HCT116 (cell line): ENCODE measurements around the gene ULBP2. TPM values are rescaled to one million over a fixed set of nuclear protein-coding genes. Genes with fewer than 3 reads are reported as not detected.

Experiments
- ATAC-seq: fragments of 200-7000 bp; cut with Tn5 transposase; 2 replicates; pipeline ENCODE4 v1.9.1; 2020; ENCODE audit warnings: mild to moderate bottlenecking, moderate library complexity
- BruUV-seq: library from RNA; stranded (reverse); fragments of 400-500 nt; replicated peaks from 2 replicates; lab custom pipeline; 2021; lab: Mats Ljungman, UMichigan
- CTCF ChIA-PET: fragments of 300-600 bp; sonication (Branson Sonifier 250); formaldehyde crosslinking; loops from one replicate; lab custom pipeline; 2021; ENCODE audit warnings: antibody characterized with exemption; lab: Charles Lee
- POLR2A ChIA-PET: fragments of 300-600, 350-600 bp; sonication (Branson Sonifier 250); formaldehyde crosslinking; loops from one replicate; lab custom pipeline; 2021; ENCODE audit warnings: antibody characterized with exemption; lab: Charles Lee
- RAD21 ChIA-PET, 2 experiments: fragments of 300-600 bp; sonication (Branson Sonifier 250); formaldehyde crosslinking; loops; one replicate each; lab custom pipeline; 2023; ENCODE audit warnings: low total read pairs in 2 of 2; ENCODE audit not compliant: uncharacterized antibody in 2 of 2, unreplicated experiment in 2 of 2, low non-redundant PET in 1 of 2; lab: Charles Lee
- DNase-seq: peaks from one replicate; pipeline ENCODE4 v3.0.0-alpha.2; 2010; ENCODE audit warnings: low read depth, low spot score
- H2AFZ ChIP-seq: fragments of 200-600 bp; shearing (Covaris generic), sonication (generic); 2 replicates; pipeline ENCODE4 v1.6.1; 2017; ENCODE audit warnings: low read depth, mixed run types, mixed read lengths, antibody characterized with exemption, low read length; ENCODE audit not compliant: poor library complexity, severe bottlenecking
- H3K27ac ChIP-seq: 2 replicates; pipeline ENCODE4 v1.5.1; 2012; ENCODE audit warnings: low read depth, low read length
- H3K27me3 ChIP-seq: fragments of 200-600 bp; sonication (generic); 2 replicates; pipeline ENCODE4 v1.6.1; 2016; ENCODE audit warnings: mixed run types, low read length, mixed read lengths; ENCODE audit not compliant: insufficient read depth
- H3K36me3 ChIP-seq, 2 experiments: fragments of 200-500 bp in 1 of 2; fragments of 200-600 bp in 1 of 2; sonication (Bioruptor generic) in 1 of 2; sonication (generic) in 1 of 2; 2 replicates each; pipeline versions ENCODE4 v1.5.1 to v1.6.1; 2014 to 2016; ENCODE audit warnings: low read length in 2 of 2, inconsistent platforms in 1 of 2, mixed read lengths in 1 of 2, mixed run types in 1 of 2; ENCODE audit not compliant: insufficient read depth in 2 of 2, control insufficient read depth in 1 of 2
- H3K4me1 ChIP-seq, 2 experiments: fragments of 200-600 bp in 1 of 2; sonication (generic) in 1 of 2; 2 replicates each; pipeline versions ENCODE4 v1.5.1 to v1.6.1; 2012 to 2017; ENCODE audit warnings: low read length in 2 of 2, inconsistent platforms in 1 of 2, mild to moderate bottlenecking in 1 of 2, mixed read lengths in 1 of 2, mixed run types in 1 of 2, moderate library complexity in 1 of 2; ENCODE audit not compliant: insufficient read depth in 2 of 2, control insufficient read depth in 1 of 2
- H3K4me2 ChIP-seq: fragments of 200-600 bp; sonication (generic); 2 replicates; pipeline ENCODE4 v1.6.1; 2017; ENCODE audit warnings: mixed run types, low read length, mixed read lengths
- H3K4me3 ChIP-seq, 2 experiments: fragments of 200-600 bp in 1 of 2; sonication (generic) in 1 of 2; replicated peaks in 1 of 2; 2 replicates each; pipeline ENCODE4 v1.5.1; 2011 to 2016; ENCODE audit warnings: low read length in 2 of 2, control low read depth in 1 of 2, low read depth in 1 of 2, mild to moderate bottlenecking in 1 of 2, mixed read lengths in 1 of 2, mixed run types in 1 of 2
- H3K79me2 ChIP-seq: fragments of 200-600 bp; sonication (generic); 2 replicates; pipeline ENCODE4 v1.6.1; 2017; ENCODE audit warnings: mild to moderate bottlenecking, mixed run types, low read length, moderate library complexity, mixed read lengths; ENCODE audit not compliant: insufficient read depth
- H3K9ac ChIP-seq: fragments of 200-600 bp; sonication (generic); 2 replicates; pipeline ENCODE4 v1.6.1; 2016; ENCODE audit warnings: low read length, mixed read lengths
- H3K9me2 ChIP-seq: fragments of 200-600 bp; sonication (generic), shearing (Covaris generic); 2 replicates; pipeline ENCODE4 v1.6.1; 2017; ENCODE audit warnings: mixed run types, mild to moderate bottlenecking, moderate library complexity; ENCODE audit not compliant: insufficient read depth
- H3K9me3 ChIP-seq, 2 experiments: fragments of 200-500 bp in 1 of 2; fragments of 200-600 bp in 1 of 2; sonication (Bioruptor generic) in 1 of 2; sonication (generic) in 1 of 2; 2 replicates each; pipeline ENCODE4 v1.6.1; 2014 to 2017; ENCODE audit warnings: low read length in 2 of 2, mixed read lengths in 2 of 2, inconsistent platforms in 1 of 2, low read depth in 1 of 2, mild to moderate bottlenecking in 1 of 2, mixed run types in 1 of 2, moderate library complexity in 1 of 2; ENCODE audit not compliant: control insufficient read depth in 1 of 2, insufficient read depth in 1 of 2
- H4K20me1 ChIP-seq: fragments of 200-600 bp; sonication (generic), shearing (Covaris generic); 2 replicates; pipeline ENCODE4 v1.6.1; 2017; ENCODE audit warnings: mixed run types, mild to moderate bottlenecking, moderate library complexity; ENCODE audit not compliant: insufficient read depth
- CBX3 ChIP-seq: IDR thresholded peaks from 2 replicates; pipeline ENCODE4 v1.6.1; 2012; ENCODE audit warnings: low read depth
- CTCF ChIP-seq, 3 experiments: fragments of 200-600 bp in 1 of 3; sonication (generic) in 1 of 3; IDR thresholded peaks in 2 of 3; conservative IDR thresholded peaks in 1 of 3; 2 replicates each; pipeline ENCODE4 v1.5.1; 2012 to 2017; ENCODE audit warnings: low read depth in 2 of 3, low read length in 2 of 3, antibody characterized with exemption in 1 of 3, borderline replicate concordance in 1 of 3, control low read depth in 1 of 3, mild to moderate bottlenecking in 1 of 3, mixed read lengths in 1 of 3, mixed run types in 1 of 3, moderate library complexity in 1 of 3; ENCODE audit not compliant: insufficient read depth in 1 of 3
- EGR1 ChIP-seq: IDR thresholded peaks from 2 replicates; pipeline ENCODE4 v1.6.1; 2012; ENCODE audit warnings: low read depth
- ELF1 ChIP-seq: IDR thresholded peaks from 2 replicates; pipeline ENCODE4 v1.6.1; 2012; ENCODE audit warnings: low read depth, borderline replicate concordance
- FOSL1 ChIP-seq: IDR thresholded peaks from 2 replicates; pipeline ENCODE4 v1.6.1; 2012; ENCODE audit warnings: low read depth
- JUND ChIP-seq: IDR thresholded peaks from 2 replicates; pipeline ENCODE4 v1.6.1; 2012
- RAD21 ChIP-seq: IDR thresholded peaks from 2 replicates; pipeline ENCODE4 v1.6.1; 2012; ENCODE audit warnings: low read depth, mild to moderate bottlenecking
- SIN3A ChIP-seq: IDR thresholded peaks from 2 replicates; pipeline ENCODE4 v1.6.1; 2012; ENCODE audit warnings: low read depth
- SP1 ChIP-seq: IDR thresholded peaks from 2 replicates; pipeline ENCODE4 v1.6.1; 2012; ENCODE audit warnings: low read depth
- SRF ChIP-seq: IDR thresholded peaks from 2 replicates; pipeline ENCODE4 v1.6.1; 2012; ENCODE audit warnings: low read depth
- TCF7L2 ChIP-seq: IDR thresholded peaks from 2 replicates; pipeline ENCODE4 v1.7.0; 2011; ENCODE audit warnings: borderline replicate concordance, inconsistent platforms; ENCODE audit not compliant: insufficient read depth, insufficient read length; ENCODE audit errors: extremely low read depth
- ZFX ChIP-seq: fragments of 450-650 bp; IDR thresholded peaks from 2 replicates; pipeline ENCODE4 v1.6.1; 2017
- ZNF274 ChIP-seq: fragments of 200-500 bp; sonication (Bioruptor generic); IDR thresholded peaks from 2 replicates; pipeline ENCODE4 v1.6.1; 2014; ENCODE audit warnings: mild to moderate bottlenecking, low read depth, low read length, inconsistent platforms
- intact Hi-C: fragments of 100-400 bp; cut with micrococcal nuclease; formaldehyde crosslinking; loops from 2 replicates; pipeline ENCODE4 v1.10.0; 2022
- total RNA-seq: library from RNA; stranded (reverse); gene quantifications from one replicate; pipeline ENCODE4 v1.2.1, GENCODE V29; 2021; ENCODE audit not compliant: unreplicated experiment
- TF ChIP-seq, protein P1 (sequence below): IDR thresholded peaks from 2 replicates; pipeline ENCODE4 v1.6.1; 2012; ENCODE audit warnings: low read depth
- TF ChIP-seq, protein P2 (sequence below): IDR thresholded peaks from 2 replicates; pipeline ENCODE4 v1.6.1; 2012
- TF ChIP-seq, protein P3 (sequence below): IDR thresholded peaks from 2 replicates; pipeline ENCODE4 v1.6.1; 2011; ENCODE audit warnings: mild to moderate bottlenecking, low read length, moderate library complexity; ENCODE audit not compliant: insufficient replicate concordance; ENCODE audit errors: extremely low read depth
- TF ChIP-seq, protein P4 (sequence below): IDR thresholded peaks from 2 replicates; pipeline ENCODE4 v1.6.1; 2012

Gene ULBP2
- total RNA-seq, 1 experiment from 2014 or later, result 10.2 TPM

GRCh38 chr6:149990212-149990660 lies 48.4 kb downstream of the ULBP2 start:
- Histone ChIP-seq H3K27me3 (peaks cover 25% of the 10 kb centered on the region), H3K9me2 (no peaks in the 10 kb centered on the region), H2AFZ (no peak overlapping the region), H3K27ac (no peak overlapping the region), H3K9ac (no peak overlapping the region), H3K36me3 (no peaks in the 10 kb centered on the region), H3K4me2 (no peak overlapping the region), H3K9me3 (no peaks in the 10 kb centered on the region), H3K4me3 (no peak overlapping the region), H3K79me2 (no peaks in the 10 kb centered on the region), H3K4me1 (no peaks in the 10 kb centered on the region), H4K20me1 (no peaks in the 10 kb centered on the region)
- ChIA-PET CTCF (no interaction called here), RAD21 (no interaction called here), POLR2A (no interaction called here)
- BruUV-seq, result no TSS peak
- TF ChIP-seq, protein P1, sequence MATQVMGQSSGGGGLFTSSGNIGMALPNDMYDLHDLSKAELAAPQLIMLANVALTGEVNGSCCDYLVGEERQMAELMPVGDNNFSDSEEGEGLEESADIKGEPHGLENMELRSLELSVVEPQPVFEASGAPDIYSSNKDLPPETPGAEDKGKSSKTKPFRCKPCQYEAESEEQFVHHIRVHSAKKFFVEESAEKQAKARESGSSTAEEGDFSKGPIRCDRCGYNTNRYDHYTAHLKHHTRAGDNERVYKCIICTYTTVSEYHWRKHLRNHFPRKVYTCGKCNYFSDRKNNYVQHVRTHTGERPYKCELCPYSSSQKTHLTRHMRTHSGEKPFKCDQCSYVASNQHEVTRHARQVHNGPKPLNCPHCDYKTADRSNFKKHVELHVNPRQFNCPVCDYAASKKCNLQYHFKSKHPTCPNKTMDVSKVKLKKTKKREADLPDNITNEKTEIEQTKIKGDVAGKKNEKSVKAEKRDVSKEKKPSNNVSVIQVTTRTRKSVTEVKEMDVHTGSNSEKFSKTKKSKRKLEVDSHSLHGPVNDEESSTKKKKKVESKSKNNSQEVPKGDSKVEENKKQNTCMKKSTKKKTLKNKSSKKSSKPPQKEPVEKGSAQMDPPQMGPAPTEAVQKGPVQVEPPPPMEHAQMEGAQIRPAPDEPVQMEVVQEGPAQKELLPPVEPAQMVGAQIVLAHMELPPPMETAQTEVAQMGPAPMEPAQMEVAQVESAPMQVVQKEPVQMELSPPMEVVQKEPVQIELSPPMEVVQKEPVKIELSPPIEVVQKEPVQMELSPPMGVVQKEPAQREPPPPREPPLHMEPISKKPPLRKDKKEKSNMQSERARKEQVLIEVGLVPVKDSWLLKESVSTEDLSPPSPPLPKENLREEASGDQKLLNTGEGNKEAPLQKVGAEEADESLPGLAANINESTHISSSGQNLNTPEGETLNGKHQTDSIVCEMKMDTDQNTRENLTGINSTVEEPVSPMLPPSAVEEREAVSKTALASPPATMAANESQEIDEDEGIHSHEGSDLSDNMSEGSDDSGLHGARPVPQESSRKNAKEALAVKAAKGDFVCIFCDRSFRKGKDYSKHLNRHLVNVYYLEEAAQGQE, result no peak
- no peak for TF ChIP-seq CTCF (IDR thresholded peaks at IDR 0.05 in 2 of 3, conservative IDR thresholded peaks at IDR 0.05 in 1 of 3; ENCODE audit: borderline replicate concordance in 1 of 3, insufficient read depth in 1 of 3, low read depth in 2 of 3, low read length in 2 of 3)
- no peak for TF ChIP-seq FOSL1
- no peak for TF ChIP-seq SIN3A
- TF ChIP-seq SP1, result no peak
- TF ChIP-seq, protein P2, sequence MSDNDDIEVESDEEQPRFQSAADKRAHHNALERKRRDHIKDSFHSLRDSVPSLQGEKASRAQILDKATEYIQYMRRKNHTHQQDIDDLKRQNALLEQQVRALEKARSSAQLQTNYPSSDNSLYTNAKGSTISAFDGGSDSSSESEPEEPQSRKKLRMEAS, result no peak
- no peak for TF ChIP-seq ZNF274
- TF ChIP-seq ZFX, result no peak
- no peak for TF ChIP-seq ELF1
- no peak for TF ChIP-seq JUND
- TF ChIP-seq, protein P3, sequence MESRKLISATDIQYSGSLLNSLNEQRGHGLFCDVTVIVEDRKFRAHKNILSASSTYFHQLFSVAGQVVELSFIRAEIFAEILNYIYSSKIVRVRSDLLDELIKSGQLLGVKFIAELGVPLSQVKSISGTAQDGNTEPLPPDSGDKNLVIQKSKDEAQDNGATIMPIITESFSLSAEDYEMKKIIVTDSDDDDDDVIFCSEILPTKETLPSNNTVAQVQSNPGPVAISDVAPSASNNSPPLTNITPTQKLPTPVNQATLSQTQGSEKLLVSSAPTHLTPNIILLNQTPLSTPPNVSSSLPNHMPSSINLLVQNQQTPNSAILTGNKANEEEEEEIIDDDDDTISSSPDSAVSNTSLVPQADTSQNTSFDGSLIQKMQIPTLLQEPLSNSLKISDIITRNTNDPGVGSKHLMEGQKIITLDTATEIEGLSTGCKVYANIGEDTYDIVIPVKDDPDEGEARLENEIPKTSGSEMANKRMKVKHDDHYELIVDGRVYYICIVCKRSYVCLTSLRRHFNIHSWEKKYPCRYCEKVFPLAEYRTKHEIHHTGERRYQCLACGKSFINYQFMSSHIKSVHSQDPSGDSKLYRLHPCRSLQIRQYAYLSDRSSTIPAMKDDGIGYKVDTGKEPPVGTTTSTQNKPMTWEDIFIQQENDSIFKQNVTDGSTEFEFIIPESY, result no peak
- TF ChIP-seq, protein P4, sequence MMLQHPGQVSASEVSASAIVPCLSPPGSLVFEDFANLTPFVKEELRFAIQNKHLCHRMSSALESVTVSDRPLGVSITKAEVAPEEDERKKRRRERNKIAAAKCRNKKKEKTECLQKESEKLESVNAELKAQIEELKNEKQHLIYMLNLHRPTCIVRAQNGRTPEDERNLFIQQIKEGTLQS, result no peak
- TF ChIP-seq TCF7L2, result no peak
- TF ChIP-seq CBX3, result no peak
- TF ChIP-seq RAD21, result no peak
- no peak for TF ChIP-seq SRF
- TF ChIP-seq EGR1, result no peak
- ATAC-seq, result no peak
- intact Hi-C loops, result no loop called here
- DNase-seq, result no peak
